GM21423 (cell line): Measurements from ENCODE around the gene SMURF1.

ENCODE experiments used
- ATAC-seq: cut with Tn5 transposase; IDR thresholded peaks from one replicate; pipeline ENCODE4 v1.9.1; 2021; ENCODE audit warnings: mild to moderate bottlenecking, moderate library complexity; ENCODE audit not compliant: unreplicated experiment

Gene SMURF1

GRCh38 chr7:99098824-99099498 is 44.9 kb downstream of the SMURF1 start:
- no peak for ATAC-seq

- ATAC-seq: no peak
Measured at GRCh38 chr7:99098286-99098823, 45.6 kb downstream of the SMURF1 start.

- no peak for ATAC-seq
Measured at GRCh38 chr7:99097730-99098129, 46.2 kb downstream of the SMURF1 start.

- no peak for ATAC-seq
Measured at GRCh38 chr7:99096124-99096887, 47.6 kb downstream of the SMURF1 start.

- ATAC-seq: no peak
Measured at GRCh38 chr7:99095698-99096097, 48.2 kb downstream of the SMURF1 start.

- no peak for ATAC-seq
Measured at GRCh38 chr7:99094401-99094800, 49.5 kb downstream of the SMURF1 start.

- no peak for ATAC-seq
Measured at GRCh38 chr7:99092064-99092720, 51.7 kb downstream of the SMURF1 start.

- ATAC-seq: no peak
Measured at GRCh38 chr7:99090771-99091542, 53.0 kb downstream of the SMURF1 start.

- no peak for ATAC-seq
Measured at GRCh38 chr7:99089914-99090629, 53.8 kb downstream of the SMURF1 start.

GRCh38 chr7:99086944-99087343 is 57.0 kb downstream of the SMURF1 start:
- ATAC-seq: no peak

- ATAC-seq: no peak
Measured at GRCh38 chr7:99086532-99086931, 57.4 kb downstream of the SMURF1 start.

GRCh38 chr7:99083733-99084132 is 60.2 kb downstream of the SMURF1 start:
- ATAC-seq: no peak

GRCh38 chr7:99083068-99083651 is 60.7 kb downstream of the SMURF1 start:
- no peak for ATAC-seq

GRCh38 chr7:99080679-99081078 is 63.2 kb downstream of the SMURF1 start:
- no peak for ATAC-seq

GRCh38 chr7:99079104-99079503 is 64.8 kb downstream of the SMURF1 start:
- no peak for ATAC-seq

- ATAC-seq: no peak
Measured at GRCh38 chr7:99078416-99078815, 65.5 kb downstream of the SMURF1 start.

GRCh38 chr7:99076615-99077014 is 67.3 kb downstream of the SMURF1 start:
- ATAC-seq: no peak

GRCh38 chr7:99073839-99074446 is 70.0 kb downstream of the SMURF1 start:
- no peak for ATAC-seq

- no peak for ATAC-seq
Measured at GRCh38 chr7:99072126-99072525, 71.8 kb downstream of the SMURF1 start.
